GM12878 (cell line): ENCODE data around the gene USP17L30.
"Not testable (repeated sequence)": the region's sequence is repeated elsewhere in the genome, so short reads cannot be mapped to it uniquely, and the experiment has no call there.

ENCODE experiments used
- ASH2L ChIP-seq: fragments of 300-600, 200-600 bp; sonication (generic); IDR thresholded peaks from 2 replicates; pipeline ENCODE4 v1.6.1; 2017; ENCODE audit warnings: low read depth, mild to moderate bottlenecking, borderline replicate concordance
- CEBPB ChIP-seq, 2 experiments: fragments of 150-350 bp in 1 of 2; IDR thresholded peaks; 2 replicates each; pipeline ENCODE4 v1.6.1; 2012 to 2014; ENCODE audit warnings: low read depth in 2 of 2, low read length in 2 of 2, borderline replicate concordance in 1 of 2, inconsistent platforms in 1 of 2
- CHD1 ChIP-seq: IDR thresholded peaks from 2 replicates; pipeline ENCODE4 v1.6.1; 2012; ENCODE audit warnings: low read depth, low read length, improper control_type of control experiment
- ESRRA ChIP-seq: IDR thresholded peaks from 2 replicates; pipeline ENCODE4 v1.6.1; 2012; ENCODE audit warnings: mild to moderate bottlenecking, low read length, improper control_type of control experiment
- GABPA ChIP-seq: IDR thresholded peaks from 2 replicates; pipeline ENCODE4 v1.6.1; 2014; ENCODE audit warnings: antibody characterized with exemption, low read depth, mild to moderate bottlenecking, inconsistent platforms
- MXI1 ChIP-seq: fragments of 150-350 bp; IDR thresholded peaks from 2 replicates; pipeline ENCODE4 v1.6.1; 2011; ENCODE audit warnings: low read depth, mild to moderate bottlenecking, inconsistent platforms, low read length, improper control_type of control experiment
- POLR2AphosphoS5 ChIP-seq: IDR thresholded peaks from 2 replicates; pipeline ENCODE4 v1.6.1; 2011; ENCODE audit warnings: mild to moderate bottlenecking, low read length, inconsistent platforms
- RAD51 ChIP-seq: fragments of 450-650 bp; IDR thresholded peaks from 2 replicates; pipeline ENCODE4 v1.6.1; 2016; ENCODE audit warnings: moderate library complexity, mild to moderate bottlenecking, inconsistent platforms
- RUNX3 ChIP-seq: IDR thresholded peaks from 2 replicates; pipeline ENCODE4 v1.6.1; 2012; ENCODE audit warnings: low read length, inconsistent platforms

DNA sequence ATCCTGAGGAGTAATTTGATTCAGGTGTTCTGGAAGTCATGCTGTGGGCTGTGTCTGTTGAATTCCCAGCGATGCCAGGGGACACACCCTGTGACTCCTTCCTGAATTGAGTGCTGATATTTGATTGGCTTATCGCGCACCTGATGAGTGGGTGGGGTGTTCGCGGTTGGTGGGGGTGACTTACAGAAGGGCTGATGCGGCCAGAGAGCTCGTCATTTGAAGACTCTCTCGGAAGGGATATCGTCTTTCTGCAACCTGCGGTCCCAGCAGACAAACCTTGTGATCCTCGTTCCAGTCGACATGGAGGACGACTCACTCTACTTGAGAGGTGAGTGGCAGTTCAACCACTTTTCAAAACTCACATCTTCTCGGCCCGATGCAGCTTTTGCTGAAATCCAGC is 28.6 kb upstream of the USP17L30 start, which contains the start of gene USP17L26:
- not testable (repeated sequence) for TF ChIP-seq GABPA; MXI1; CHD1; RUNX3; POLR2AphosphoS5; ESRRA; RAD51; CEBPB (IDR thresholded peaks at IDR 0.05; ENCODE audit: borderline replicate concordance in 1 of 2, low read depth in 2 of 2, low read length in 2 of 2); ASH2L
